Measurements from ENCODE around the gene PGRMC1.
A peak's percentile ranks its signal among the peaks of the same experiment; 100 is the strongest.
"Not testable (repeated sequence)": the region's sequence is repeated elsewhere in the genome, so short reads cannot be mapped to it uniquely, and the experiment has no call there.

Gene PGRMC1

DNA sequence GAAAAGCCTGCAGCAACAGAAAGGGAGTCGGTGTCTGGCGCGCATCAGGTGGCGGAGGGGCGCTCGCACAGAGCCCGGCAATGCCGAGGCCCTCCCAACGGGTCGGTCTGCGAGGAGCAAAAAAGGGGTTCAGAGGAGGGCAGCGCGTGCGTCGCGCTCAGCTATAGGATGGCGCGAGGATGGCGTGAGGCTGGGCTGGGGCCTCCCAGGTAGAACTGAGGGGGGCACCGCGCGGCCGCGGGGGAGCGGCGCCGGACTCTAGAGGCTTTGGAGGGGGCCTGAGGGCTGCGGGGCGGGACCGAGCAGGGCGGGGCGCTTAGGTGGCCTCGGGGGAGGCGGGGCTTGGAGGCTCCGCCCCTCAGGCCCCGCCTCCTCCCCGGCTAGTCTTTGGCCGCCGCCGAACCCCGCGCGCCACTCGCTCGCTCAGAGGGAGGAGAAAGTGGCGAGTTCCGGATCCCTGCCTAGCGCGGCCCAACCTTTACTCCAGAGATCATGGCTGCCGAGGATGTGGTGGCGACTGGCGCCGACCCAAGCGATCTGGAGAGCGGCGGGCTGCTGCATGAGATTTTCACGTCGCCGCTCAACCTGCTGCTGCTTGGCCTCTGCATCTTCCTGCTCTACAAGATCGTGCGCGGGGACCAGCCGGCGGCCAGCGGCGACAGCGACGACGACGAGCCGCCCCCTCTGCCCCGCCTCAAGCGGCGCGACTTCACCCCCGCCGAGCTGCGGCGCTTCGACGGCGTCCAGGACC, at the start of gene PGRMC1:
TSS of gene PGRMC1 (plus strand) at position 414 of the 751 bp plus-strand sequence. CDS start at position 493, 79 bp downstream.
- peak; percentile 3 to 87 (median 66) for DNase-seq

DNA sequence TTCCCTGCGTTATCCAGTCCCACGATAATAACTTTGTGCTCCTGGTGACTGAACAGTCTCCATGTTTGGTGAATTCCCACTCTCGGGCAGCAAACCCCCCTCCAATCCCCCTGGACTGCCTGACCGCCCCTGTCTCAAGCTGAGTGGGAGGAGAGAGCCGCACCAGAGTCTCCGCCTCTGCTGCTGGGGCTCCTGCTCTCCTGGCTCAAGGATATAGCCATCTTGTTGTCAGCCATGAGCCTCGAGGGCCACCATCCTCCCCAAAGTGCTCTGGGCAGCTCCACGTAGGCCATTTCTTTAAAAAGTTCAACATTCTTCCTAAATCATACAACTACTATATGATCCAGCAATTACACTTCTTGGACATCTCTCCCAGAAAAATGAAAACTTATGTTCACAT, 49.3 kb upstream of the PGRMC1 start:
- DNase-seq, result no peak

DNA sequence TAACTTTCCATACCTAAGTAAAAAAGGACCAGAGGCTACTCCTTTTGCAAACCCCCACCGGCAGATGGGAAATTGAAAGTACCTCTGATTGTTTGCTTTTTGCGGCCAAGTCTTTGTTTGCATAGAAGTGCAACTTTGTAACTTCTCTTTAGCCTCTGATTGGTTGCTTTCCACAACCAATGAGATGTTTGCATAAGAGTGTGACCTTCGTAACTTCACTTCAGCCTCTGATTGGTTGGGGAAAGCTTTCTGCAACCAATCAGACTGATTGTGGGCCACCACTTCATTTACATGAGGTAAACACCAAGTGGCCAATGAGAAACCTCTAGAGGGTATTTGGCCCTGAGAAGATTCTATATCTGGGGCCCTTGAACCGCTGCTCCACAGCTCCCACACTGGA, 48.8 kb upstream of the PGRMC1 start:
- no peak for DNase-seq

DNA sequence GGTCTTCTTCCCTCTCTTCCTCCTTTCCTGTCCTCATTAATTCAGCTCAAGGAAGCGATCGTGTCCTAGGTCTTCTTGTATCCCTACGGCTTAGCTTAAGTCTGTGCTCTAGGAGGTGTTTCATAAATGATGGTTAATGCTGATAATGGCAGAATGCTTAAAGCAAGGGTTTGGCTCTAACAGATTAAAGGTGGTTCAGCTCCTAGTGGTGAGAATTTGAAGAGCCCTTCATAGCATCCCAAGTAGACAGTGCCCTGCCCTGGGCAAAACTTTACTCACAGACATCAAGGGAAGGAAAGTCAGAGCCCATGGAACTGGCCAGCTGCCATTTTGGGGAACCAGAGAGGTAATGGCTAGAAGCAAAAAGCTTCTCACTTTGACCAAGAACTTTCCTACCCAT, 47.0 kb upstream of the PGRMC1 start:
- no peak for DNase-seq

DNA sequence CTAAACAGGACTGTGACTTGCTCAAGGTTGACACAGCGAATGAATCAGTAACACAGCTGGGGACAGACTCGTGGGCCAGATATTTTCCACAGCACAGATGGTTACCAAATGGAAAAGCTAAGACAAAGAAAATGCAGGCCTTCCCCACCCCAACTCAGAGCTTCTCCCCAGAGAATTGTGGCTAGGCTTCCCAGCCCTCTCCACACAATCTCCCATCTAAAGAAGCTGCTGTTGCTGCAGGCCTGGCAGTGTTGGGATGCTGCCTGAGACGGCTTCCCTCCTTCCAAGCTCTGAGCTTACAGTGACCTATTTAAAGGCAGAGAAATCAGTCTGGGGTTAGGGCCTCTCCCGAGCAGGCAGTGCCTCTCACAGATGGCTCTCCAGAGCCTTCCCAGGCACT, 46.5 kb upstream of the PGRMC1 start:
- DNase-seq, result no peak

DNA sequence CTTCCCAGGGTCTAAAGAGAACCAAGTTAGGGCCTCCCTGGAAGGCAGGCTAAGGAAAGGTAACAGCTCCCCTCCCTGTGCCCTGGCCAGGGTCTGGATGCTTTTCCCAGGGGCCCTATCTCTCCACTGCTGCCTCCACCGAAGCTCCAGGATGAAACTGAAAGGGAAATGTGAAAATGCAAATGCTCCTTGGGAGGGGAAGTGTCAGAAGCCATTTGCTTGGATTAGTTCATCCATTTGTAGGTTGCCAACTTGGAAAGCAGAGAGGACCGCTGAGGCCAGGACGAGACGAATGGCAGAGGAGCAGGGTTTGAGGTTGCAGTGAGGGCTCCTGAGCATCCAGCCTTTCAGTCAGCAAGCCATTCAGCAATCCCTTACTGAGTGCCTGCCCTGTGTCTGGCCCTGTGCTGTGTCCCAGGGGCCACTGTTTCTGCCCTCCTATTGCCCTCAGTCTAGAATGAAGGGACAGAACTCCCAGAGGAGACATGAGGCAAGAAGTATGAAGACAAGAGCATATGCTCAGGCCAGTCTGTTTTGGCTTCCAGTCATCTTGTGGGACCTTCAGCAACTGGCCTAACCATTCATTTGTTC, 45.9 kb upstream of the PGRMC1 start:
- no peak for DNase-seq

DNA sequence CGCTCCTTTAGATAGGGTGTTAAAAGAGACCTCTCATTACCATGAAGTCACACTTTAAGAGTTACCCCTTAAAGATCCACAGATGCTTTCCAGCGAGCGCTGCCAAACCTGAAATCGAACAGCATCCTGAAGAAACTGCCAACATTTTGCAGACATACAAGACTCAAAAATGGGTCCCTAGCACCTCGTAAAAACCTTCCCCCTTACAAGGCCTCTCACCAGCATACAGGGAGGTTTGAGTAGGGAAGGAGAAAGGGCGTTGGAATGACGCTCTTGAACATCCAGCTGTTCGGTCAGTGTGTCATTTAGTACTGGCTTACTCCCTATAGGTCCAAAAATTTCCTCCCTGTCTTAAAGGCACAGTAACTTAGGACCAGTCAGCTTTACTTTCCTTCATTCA, 45.3 kb upstream of the PGRMC1 start:
- DNase-seq, result no peak

DNA sequence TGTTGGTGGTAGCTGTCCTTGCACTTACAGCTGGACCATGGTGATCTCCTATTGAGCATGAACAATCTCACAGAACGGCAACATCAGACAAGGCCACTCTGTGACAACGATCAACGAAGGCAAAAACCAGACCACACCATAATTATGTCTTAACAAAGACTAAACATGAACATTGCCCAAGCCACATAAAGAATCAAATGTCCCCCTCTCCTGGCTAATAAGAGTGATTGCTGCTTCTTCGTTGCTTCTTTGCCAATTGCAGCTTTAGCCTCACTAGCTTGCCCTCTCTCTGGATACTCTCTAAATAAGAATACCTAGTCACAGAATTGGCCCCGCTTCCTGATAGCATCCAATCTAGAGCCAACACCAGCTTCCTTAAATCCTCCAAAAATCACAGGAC, 41.5 kb upstream of the PGRMC1 start:
- DNase-seq, result no peak

DNA sequence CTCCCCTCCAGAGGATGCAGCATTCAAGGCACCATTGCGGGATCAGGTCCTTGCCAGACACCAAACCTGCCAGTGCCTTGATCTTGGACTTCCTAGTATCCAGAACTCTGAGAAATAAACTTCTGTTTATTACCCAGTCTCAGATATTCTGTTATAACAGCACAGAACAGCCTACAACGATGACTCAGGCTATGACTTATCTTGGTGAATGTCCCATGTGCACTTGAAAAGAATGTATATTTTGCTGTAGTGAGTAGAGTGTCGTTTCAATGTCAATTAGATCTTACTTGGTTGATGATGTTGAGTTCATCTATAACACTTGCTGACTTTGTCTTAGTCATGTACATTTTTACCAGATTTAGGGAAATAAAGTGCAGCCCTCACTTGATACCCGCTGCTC, 34.5 kb upstream of the PGRMC1 start:
- no peak for DNase-seq

DNA sequence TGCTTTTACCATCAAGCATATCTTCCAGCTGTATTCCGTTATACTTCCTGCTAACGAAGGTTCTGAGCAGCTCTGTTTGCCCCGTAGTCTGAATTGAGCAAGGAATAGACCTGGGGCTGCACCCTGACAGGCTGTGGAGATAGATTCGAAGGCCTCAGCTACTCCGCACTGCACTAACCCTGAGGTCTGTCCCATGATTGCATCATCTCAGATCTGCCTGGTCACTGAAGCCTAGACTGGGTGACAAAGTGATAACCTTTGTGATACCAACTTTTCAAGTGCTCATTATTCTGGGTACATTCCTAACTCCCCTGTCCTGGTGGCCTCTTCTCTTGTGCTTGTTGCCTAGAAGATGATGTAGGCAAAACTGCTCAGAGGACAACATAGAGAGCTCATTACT, 29.9 kb upstream of the PGRMC1 start:
- DNase-seq, result no peak

DNA sequence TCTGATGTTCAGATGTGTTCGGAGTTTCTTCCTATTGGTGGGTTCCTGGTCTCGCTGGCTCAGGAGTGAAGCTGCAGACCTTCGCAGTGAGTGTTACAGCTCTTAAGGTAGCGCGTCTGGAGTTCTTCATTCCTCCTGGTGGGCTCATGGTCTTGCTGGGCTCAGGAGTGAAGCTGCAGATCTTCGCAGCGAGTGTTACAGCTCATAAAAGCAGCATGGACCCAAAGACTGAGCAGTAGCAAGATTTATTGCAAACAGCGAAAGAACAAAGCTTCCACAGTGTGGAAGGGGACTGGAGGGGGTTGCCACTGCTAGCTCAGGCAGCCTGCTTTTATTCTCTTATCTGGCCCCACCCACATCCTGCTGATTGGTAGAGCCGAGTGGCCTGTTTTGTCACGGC, 28.6 kb upstream of the PGRMC1 start:
- not testable (repeated sequence) for DNase-seq

DNA sequence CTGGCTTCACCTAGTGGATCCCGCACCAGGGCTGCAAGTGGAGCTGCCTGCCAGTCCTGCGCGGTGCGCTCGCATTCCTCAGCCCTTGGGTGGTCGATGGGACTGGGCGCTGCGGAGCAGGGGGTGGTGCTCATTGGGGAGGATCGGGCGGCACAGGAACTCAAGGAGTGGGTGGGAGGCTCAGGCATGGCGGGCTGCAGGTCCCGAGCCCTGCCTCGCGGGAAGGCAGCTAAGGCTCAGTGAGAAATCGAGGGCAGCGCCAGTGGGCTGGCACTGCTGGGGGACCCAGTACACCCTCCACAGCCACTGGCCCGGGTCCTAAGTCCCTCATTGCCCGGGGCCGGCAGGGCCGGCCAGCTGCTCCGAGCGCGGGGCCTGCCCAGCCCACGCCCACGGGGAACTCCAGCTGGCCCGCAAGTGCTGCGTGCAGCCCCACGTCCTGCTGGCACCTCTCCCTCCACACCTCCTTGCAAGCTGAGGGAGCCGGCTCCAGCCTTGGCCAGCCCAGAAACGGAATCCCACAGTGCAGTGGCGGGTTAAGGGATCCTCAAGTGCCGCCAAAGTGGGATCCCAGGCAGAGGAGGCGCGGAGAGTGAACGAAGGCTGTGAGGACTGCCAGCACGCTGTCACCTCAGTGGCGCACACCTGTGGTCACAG, 27.6 kb upstream of the PGRMC1 start:
- no peak for DNase-seq

DNA sequence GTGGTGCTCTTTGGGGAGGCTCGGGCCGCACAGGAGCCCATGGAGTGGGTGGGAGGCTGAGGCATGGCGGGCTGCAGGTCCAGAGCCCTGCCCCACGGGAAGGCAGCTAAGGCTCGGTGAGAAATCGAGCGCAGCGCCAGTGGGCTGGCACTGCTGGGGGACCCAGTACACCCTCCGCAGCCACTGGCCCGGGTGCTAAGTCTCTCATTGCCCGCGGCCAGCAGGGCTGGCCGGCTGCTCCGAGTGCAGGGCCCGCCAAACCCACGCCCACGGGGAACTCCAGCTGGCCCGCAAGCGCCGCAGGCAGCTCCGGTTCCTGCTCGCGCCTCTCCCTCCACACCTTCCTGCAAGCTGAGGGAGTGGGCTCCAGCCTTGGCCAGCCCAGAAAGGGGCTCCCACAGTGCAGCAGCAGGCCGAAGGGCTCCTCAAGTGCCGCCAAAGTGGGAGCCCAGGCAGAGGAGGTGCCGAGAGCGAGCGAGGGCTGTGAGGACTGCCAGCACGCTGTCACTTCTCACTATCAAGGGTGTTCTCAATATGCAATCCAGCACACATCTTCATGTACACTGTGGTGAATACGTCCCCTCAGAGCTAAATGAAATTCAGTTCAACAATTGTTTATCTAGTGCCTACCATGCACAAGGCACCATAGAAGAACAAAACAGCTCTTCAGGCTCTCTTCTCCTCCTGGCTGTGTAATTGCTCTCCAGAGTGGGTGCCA, 25.0 kb upstream of the PGRMC1 start:
- DNase-seq, result not testable (repeated sequence)

DNA sequence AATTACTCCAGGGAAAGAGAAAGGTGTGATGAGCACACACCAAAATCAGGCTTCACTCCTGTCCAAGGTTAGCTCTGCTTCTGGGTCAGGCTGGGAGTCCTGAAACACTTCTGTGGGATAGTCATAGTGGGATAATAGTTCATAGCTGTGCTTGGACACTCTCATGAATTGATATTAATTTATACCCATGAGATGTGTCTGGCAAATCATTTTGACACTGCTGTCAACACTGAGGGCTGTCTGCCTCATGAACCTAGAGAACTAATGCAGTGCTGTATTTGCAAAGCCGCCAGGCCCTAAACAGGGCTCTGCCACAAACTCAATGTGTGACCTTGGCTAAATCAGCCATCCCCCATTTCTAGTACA, 24.5 kb upstream of the PGRMC1 start:
- DNase-seq, result no peak

DNA sequence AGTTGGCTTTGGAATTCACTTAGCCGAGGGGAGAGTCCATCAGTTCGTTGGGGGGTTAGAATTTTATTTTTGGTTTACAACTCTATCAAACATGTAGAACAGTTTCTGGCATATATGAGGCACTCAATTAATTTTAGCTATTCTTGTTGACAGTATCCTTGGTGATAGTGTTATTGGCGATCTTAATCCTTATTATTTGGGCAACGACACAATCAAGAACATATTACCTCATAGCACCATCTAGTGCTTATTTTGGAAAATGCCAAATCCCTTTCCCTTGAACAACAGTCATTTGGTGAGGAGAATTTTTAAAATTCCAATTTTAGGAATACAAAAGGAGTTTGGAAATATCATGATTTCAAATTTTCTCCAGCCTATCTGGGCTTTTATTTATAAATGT, 17.9 kb upstream of the PGRMC1 start:
- DNase-seq, result no peak

DNA sequence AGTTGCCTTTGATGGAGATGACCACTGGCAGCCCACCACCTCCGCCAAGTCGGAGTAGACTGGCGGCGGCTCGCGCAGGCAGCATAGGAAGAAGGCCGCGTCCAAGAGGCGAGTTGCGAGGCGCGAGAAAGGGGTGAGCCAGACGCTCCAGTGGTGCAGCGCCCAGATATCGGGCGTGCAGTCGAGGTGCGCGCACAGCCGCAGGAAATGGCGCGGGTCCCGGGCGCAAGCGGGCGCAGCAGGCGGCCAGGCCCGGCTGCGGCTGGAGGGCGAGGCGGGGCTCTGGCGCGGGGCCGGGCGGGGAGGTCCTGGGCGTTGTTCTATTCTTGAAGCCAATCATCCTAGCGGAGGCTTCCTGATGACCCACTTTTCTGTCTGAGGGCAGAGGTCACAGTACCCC, 13.2 kb upstream of the PGRMC1 start:
- DNase-seq, result no peak

DNA sequence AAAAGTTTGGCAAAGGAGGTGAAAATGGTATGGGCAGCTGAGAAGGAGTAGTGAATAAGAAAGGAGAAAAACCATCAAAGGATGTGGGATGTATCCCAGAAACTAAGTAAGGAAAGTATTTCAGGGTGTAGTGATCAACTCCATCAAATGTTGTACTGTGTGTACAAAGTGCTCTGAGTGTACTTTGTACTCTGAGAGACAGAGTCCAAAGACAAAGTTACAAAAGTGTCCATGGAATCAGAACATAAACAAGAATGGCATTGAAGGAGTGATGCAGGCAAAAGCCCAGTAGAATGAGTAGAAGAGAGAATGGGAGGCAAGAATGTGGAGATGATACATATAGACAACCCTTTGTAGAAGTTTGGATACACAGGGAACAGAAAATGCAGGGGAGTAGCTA, 12.3 kb upstream of the PGRMC1 start:
- DNase-seq, result no peak

DNA sequence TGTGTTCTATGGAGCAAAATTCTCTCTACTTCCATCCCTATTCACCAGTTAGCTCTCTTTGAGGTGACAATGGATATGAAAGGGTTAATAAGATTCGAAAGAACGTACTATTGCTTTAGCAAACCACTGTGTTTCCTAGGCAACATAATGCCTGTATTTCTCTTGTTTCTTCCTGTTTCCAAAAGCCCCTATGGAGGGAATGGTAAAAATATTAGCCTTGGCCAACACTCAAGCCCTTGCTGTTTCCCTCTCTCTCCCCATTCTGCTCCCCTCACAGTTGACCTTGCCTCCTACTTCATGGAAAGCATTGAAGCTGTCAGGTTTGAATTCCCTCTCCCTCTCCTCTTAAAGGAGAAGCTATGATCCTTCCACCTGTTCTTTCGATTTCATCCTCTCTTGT, 9.6 kb upstream of the PGRMC1 start:
- DNase-seq, result no peak

DNA sequence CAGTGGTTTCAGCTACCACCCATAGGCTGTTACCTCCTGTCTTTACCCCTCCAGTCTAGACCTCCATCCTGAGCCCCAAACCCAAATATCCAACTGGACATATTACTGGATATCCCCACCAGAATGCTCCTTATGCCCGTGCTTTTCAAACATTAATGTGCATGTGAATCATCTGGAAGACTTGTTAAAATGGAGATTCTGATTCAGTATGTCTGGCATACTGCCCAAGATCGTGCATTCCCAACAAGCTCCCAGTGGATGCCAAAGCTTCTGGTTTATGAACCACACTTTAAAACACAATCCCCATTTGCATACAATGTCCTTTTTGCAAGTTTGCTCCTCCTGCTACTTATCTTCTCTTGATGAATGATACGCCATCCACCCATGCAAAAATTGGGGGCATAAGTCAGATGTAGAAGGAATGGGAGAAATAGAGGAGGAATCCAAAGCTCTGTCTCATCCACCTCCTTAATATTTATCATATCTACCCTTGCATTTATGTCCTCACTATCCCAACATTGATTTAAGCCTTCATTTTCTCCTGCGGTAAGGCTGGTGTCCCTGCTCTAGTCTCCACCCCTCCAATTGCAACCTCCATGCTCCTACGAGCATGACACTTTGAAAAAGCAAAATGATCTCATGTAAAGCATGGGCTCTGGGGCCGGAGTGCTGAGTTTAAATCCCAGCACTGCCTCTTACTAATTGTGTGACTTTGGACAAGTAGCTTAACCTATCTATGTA, 7.4 kb upstream of the PGRMC1 start:
- no peak for DNase-seq

DNA sequence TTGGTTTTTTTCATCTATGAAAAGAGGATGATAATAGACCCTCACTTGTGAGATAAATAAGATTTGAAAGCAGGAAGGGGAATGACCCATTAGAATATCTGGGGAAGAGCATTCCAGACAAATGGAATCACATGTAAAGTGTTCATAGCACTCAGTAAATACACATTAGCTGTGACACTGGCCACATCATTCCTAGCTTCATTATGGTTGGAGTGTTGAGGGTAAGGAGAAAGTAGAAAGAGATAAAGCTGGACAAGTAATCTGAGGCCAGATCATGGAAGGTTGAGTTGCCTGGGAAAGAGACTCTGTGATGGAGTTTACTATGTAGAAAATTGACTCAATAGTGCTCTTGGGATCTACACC, 6.9 kb upstream of the PGRMC1 start:
- DNase-seq, result no peak

DNA sequence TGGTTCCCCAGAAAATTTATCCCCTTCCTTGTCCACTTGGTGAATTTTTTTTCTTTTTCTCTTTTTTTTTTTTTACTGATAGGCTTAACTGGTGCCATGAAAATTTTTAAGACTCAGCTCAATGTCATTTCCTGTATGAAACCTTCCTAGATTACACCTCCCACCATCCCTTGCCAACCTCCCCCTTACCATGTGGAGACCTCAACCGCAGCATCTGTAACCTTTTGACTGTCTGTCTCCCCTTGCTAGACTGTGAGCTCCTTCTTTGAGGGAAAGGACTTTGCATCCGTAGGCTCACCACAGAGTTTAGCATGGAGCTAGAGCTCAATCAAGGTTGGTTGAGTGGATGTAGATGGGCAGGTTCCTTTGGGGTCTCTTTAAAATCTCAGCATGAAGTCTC, 5.2 kb upstream of the PGRMC1 start:
- no peak for DNase-seq

Measured in nucleus accumbens (tissue), 56 donors.